ENCODE measurements around the gene SOX10. TPM values are rescaled to one million over a fixed set of nuclear protein-coding genes. Genes with fewer than 3 reads are reported as not detected.
A peak's percentile ranks its signal among the peaks of the same experiment; 100 is the strongest.

Gene SOX10
- total RNA-seq, 1 experiment from 2014 or later, result 3.5 TPM

DNA sequence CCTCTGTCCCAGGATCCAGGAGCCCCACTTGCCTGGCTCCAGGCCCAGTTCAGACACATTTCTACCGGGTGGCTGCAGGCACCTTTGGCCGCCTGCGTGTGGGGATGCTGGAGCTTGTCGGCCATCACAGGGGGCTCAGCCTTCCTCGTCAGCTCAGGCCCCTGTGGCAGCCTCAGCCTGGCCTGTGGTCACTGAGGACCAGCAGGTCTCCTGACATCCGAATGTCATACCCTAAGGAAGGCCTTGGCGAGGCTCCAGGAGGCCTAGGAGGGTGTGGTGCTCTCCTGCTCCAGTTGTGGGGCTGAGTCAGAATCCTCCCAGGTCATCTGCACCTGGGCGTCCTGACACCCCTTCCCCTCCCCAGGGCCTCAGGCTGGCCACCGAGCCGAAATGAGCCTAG lies 14.9 kb upstream of the SOX10 start:
- Histone ChIP-seq H3K4me3 (ENCODE audit: insufficient read depth, low read depth, low read length) (no peak overlapping the region), H3K27me3 (ENCODE audit: control insufficient read depth, insufficient read depth, low read length) (no peaks in the 10 kb centered on the region), H3K36me3 (replicated peaks; ENCODE audit: control insufficient read depth, insufficient read depth, low read length) (no peaks in the 10 kb centered on the region)
- DNase-seq, result peak; percentile 52

GRCh38 chr22:37998543-37998942 lies 14.2 kb upstream of the SOX10 start:
- DNase-seq, result peak; percentile 40

DNA sequence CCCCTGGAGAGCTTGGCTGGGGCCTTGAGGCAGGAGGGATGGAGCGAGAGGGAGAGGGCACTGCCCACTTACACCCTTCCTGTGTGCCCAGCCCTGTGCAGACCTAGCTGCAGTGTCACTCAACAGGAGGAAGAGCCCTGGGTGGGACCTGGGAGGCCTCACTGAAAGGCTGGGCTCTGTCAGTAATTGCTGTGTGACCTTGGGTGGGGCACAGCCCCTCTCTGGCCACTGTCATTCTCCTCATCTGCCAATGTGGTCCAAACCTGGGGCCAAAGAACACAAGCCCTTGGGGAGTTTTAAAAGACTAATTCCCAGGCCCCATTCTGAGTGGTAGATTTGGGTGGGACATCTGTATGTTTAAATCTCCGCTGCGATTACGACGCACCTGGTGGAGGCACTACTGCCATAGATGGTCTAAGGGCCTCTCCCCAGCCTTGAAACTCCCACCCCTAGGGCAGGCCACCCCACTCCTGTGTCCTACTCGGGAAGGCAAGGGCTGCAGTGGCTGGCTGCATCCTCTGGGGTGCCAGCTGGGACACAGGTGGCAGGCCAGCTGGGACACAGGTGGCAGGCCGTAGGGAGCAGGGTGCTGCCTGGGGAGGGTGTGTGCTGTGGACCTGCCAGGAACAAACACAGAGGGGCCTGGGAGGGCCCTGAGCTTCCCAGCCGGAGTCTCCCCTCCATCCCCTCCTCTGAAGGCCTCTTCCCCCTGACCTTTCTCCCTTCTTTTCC lies 12.3 kb upstream of the SOX10 start:
- no peaks in the 10 kb centered on the region for H3K36me3 ChIP-seq (replicated peaks; ENCODE audit: control insufficient read depth, insufficient read depth, low read length)
- no peak overlapping the region for H3K4me3 ChIP-seq (ENCODE audit: insufficient read depth, low read depth, low read length)
- H3K27me3 ChIP-seq (ENCODE audit: control insufficient read depth, insufficient read depth, low read length), result no peaks in the 10 kb centered on the region
- DNase-seq, result peak; percentile 67

More at GRCh38 chr22:37998543-37998942, 14.2 kb upstream of the SOX10 start:
- H3K27me3 ChIP-seq (ENCODE audit: control insufficient read depth, insufficient read depth, low read length), result no peaks in the 10 kb centered on the region
- no peak overlapping the region for H3K4me3 ChIP-seq (ENCODE audit: insufficient read depth, low read depth, low read length)
- no peaks in the 10 kb centered on the region for H3K36me3 ChIP-seq (replicated peaks; ENCODE audit: control insufficient read depth, insufficient read depth, low read length)

GRCh38 chr22:37996079-37996478 lies 11.7 kb upstream of the SOX10 start:
- Histone ChIP-seq H3K27me3 (ENCODE audit: control insufficient read depth, insufficient read depth, low read length) (no peaks in the 10 kb centered on the region), H3K4me3 (ENCODE audit: insufficient read depth, low read depth, low read length) (no peak overlapping the region), H3K36me3 (replicated peaks; ENCODE audit: control insufficient read depth, insufficient read depth, low read length) (no peaks in the 10 kb centered on the region)
- DNase-seq, result peak; percentile 72

DNA sequence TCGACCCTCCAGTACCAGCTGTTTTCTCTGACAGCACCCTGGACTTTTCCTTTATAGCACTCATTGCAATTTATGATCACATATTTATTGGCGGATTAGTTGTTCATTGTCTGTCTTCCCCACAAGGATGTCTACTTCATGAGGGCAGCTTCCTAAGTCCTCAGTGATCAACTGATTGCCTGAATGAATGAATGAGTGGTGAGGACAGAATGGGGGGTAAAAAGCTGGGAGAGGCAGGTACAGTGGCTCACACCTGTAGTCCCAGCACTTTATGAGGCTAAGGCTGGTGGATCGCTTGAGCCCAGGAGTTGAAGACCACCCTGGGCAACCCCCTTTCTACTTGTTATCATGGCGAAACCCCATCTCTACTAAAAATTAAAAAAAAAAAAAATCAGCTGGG lies 11.1 kb upstream of the SOX10 start:
- H3K36me3 ChIP-seq (replicated peaks; ENCODE audit: control insufficient read depth, insufficient read depth, low read length), result no peaks in the 10 kb centered on the region
- no peak overlapping the region for H3K4me3 ChIP-seq (ENCODE audit: insufficient read depth, low read depth, low read length)
- no peaks in the 10 kb centered on the region for H3K27me3 ChIP-seq (ENCODE audit: control insufficient read depth, insufficient read depth, low read length)
- no peak for DNase-seq

DNA sequence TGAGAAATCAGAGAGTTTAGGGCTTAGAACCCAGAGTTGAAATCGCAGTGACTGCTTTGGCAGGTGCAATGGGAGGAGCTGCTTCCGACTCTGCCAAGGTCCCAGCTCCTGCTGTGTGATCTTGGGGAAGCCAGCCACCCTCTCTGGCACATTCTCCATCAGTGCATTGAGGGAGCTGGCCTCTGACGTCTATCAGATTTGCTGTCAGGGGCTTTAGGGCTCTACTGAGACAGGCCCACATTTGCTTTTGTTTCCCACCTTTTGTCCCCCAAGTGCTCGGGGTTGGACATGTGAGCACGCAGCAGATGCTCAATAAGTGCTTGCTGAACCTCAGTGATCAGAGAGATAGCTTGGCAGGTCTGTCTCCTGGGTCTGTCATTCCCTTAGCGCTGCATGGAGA lies 10.6 kb upstream of the SOX10 start:
- Histone ChIP-seq H3K36me3 (replicated peaks; ENCODE audit: control insufficient read depth, insufficient read depth, low read length) (no peaks in the 10 kb centered on the region), H3K27me3 (ENCODE audit: control insufficient read depth, insufficient read depth, low read length) (no peaks in the 10 kb centered on the region), H3K4me3 (ENCODE audit: insufficient read depth, low read depth, low read length) (no peak overlapping the region)
- DNase-seq, result no peak

GRCh38 chr22:37994049-37994448 lies 9.7 kb upstream of the SOX10 start:
- Histone ChIP-seq H3K4me3 (ENCODE audit: insufficient read depth, low read depth, low read length) (no peak overlapping the region), H3K27me3 (ENCODE audit: control insufficient read depth, insufficient read depth, low read length) (no peaks in the 10 kb centered on the region), H3K36me3 (replicated peaks; ENCODE audit: control insufficient read depth, insufficient read depth, low read length) (no peaks in the 10 kb centered on the region)
- DNase-seq, result no peak

DNA sequence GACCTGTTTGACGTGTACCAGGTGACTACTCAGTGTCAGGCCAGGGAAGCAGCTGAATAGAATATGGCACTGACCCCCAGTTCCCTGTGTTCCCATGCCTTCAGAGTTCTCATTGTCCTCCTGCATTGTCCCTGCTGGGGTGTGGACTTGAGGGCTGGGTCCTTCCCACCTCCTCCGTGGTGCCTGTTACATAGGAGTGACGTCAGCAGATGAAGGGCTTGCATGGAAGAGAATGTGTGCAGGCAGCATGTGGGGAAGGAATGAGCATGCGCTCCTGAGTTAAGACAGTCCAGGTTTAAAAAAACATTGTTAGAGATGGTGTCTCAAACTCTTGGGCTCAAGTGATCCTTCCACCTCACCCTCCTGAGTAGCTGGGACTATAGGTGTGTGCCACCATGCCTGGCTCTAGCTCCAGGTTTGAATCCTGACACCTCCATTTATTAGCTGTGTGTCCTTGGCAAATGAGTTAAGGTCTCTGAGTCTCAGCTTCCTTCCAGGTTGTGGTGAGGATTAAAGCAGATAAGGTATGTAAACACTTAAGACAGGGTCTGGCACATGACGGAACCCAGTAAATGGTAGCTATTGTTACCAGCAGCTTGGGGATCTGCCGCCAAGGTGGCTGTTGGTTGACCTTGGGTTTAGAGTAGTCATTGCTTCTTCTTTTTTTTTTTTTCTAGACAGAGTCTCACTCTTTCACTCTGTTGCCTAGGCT lies 7.5 kb upstream of the SOX10 start:
- H3K27me3 ChIP-seq (ENCODE audit: control insufficient read depth, insufficient read depth, low read length), result no peaks in the 10 kb centered on the region
- H3K4me3 ChIP-seq (ENCODE audit: insufficient read depth, low read depth, low read length), result no peak overlapping the region
- H3K36me3 ChIP-seq (replicated peaks; ENCODE audit: control insufficient read depth, insufficient read depth, low read length), result no peaks in the 10 kb centered on the region
- no peak for DNase-seq

DNA sequence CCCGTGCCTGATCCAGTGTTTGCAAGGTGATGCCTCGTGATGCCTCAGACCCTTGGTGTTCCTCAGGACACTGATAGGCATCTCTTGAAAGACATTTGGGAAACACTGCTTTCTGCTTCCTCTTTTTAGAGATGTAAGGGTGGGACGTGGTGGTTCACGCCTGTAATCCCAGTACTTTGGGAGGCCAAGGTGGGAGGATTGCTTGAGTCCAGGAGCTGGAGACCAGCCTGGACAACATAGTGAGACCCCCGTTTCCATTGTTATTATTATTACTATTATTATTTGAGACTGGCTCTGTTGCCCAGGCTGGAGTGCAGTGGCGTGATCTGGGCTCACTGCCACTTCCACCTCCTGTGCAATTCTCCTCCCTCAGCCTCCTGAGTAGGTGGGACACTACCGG lies 6.5 kb upstream of the SOX10 start:
- H3K36me3 ChIP-seq (replicated peaks; ENCODE audit: control insufficient read depth, insufficient read depth, low read length), result no peaks in the 10 kb centered on the region
- no peak for DNase-seq
- no peaks in the 10 kb centered on the region for H3K27me3 ChIP-seq (ENCODE audit: control insufficient read depth, insufficient read depth, low read length)
- H3K4me3 ChIP-seq (ENCODE audit: insufficient read depth, low read depth, low read length), result no peak overlapping the region

DNA sequence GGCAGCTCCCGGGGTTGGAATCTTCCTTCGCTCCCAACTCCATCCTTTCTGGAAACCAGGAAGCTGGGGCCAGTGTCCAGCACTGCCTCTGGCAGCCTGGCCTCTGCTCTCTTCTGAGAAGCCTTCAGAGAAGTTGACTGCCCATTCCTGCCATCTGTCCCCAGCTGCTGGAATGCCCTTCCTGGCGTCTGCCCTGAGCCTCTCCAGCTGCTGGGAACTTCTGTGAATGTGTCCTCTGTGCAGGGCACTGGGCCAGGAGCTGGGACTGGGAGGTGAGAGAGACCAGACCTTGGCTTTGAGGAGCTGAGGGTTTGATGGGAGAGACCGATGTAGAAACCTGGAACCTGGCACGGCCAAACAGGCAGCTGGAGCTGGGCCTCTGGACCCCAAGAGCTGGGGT lies 5.9 kb upstream of the SOX10 start:
- DNase-seq, result no peak
- Histone ChIP-seq H3K27me3 (ENCODE audit: control insufficient read depth, insufficient read depth, low read length) (no peaks in the 10 kb centered on the region), H3K4me3 (ENCODE audit: insufficient read depth, low read depth, low read length) (no peak overlapping the region), H3K36me3 (replicated peaks; ENCODE audit: control insufficient read depth, insufficient read depth, low read length) (no peaks in the 10 kb centered on the region)

- no peaks in the 10 kb centered on the region for H3K36me3 ChIP-seq (replicated peaks; ENCODE audit: control insufficient read depth, insufficient read depth, low read length)
- no peak for DNase-seq
- H3K4me3 ChIP-seq (ENCODE audit: insufficient read depth, low read depth, low read length), result no peak overlapping the region
- 0 out of 2 replicates have a peak, but pooled peaks cover 5% of the 10 kb centered on the region for H3K27me3 ChIP-seq (ENCODE audit: control insufficient read depth, insufficient read depth, low read length)
Measured at GRCh38 chr22:37989146-37990045, 5.0 kb upstream of the SOX10 start.

DNA sequence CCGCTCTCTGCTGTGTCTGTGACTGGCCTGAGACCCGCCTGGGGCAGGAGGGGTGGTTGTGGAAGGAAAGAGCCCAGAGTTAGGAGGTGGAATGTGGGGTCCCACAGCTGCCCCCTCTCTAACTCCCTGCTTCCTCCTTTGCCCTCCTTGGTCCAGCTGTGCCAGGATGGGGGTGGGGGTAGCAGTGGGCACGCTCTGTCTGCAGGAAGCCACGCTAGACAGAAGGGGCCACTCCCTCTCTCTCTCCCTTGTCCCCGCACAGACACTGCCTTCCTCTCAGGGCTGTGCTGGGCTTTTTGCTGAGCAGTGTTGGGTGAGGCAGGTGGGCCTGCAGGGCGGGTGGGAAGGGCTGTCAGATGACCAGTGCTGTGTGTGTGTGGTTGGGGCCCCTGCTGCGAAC lies 2.0 kb upstream of the SOX10 start:
- DNase-seq, result no peak
- H3K4me3 ChIP-seq (ENCODE audit: insufficient read depth, low read depth, low read length), result no peak overlapping the region
- no peaks in the 10 kb centered on the region for H3K36me3 ChIP-seq (replicated peaks; ENCODE audit: control insufficient read depth, insufficient read depth, low read length)
- peaks cover 16% of the 10 kb centered on the region for H3K27me3 ChIP-seq (ENCODE audit: control insufficient read depth, insufficient read depth, low read length)

GRCh38 chr22:37985751-37986281 lies 1.5 kb upstream of the SOX10 start:
- Histone ChIP-seq H3K36me3 (replicated peaks; ENCODE audit: control insufficient read depth, insufficient read depth, low read length) (no peaks in the 10 kb centered on the region), H3K4me3 (ENCODE audit: insufficient read depth, low read depth, low read length) (no peak overlapping the region), H3K27me3 (ENCODE audit: control insufficient read depth, insufficient read depth, low read length) (peaks cover 16% of the 10 kb centered on the region)
- DNase-seq, result no peak

GRCh38 chr22:37985050-37985585 lies 763 bp upstream of the SOX10 start:
- peak; percentile 66 for DNase-seq
- no peak overlapping the region for H3K4me3 ChIP-seq (ENCODE audit: insufficient read depth, low read depth, low read length)
- peaks cover 16% of the 10 kb centered on the region for H3K27me3 ChIP-seq (ENCODE audit: control insufficient read depth, insufficient read depth, low read length)
- no peaks in the 10 kb centered on the region for H3K36me3 ChIP-seq (replicated peaks; ENCODE audit: control insufficient read depth, insufficient read depth, low read length)
